NCI-H524 (cell line): ENCODE results near the gene CALHM2.
A peak's percentile ranks its signal among the peaks of the same experiment; 100 is the strongest.

Source experiments
- DNase-seq, 2 experiments: peaks; one replicate each; lab custom pipeline; 2025; lab: John Stamatoyannopoulos, UW

The CALHM2 gene

DNA sequence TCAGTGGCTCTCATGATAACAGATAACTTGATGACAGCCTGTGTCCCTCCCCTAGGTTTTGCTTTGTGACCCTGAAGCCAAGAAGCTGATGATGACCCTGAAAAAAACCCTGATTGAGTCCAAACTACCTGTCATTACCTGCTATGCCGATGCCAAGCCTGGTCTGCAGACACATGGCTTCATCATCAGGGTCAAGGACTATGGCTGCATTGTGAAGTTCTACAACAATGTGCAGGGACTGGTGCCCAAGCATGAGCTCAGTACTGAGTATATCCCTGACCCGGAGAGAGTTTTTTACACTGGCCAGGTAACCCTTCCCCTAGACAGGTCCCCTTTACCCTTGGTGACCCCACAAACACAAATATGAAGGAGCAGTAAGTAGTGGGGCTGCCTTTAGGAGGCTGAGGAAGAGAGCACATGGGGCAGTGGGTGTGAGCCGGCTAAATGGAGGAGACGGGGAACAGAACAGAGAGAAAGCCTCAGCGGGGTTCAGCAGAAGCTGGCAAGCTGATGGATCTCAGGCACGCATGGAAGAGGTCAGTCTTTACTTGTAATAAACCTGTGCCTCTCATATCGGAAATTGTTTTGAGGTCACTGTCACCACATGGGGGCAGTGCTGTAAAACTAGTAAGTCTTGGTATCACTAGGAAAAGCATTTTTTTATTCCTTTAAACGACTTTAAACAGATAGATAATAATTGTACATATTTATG is 35.6 kb downstream of the CALHM2 start:
- DNase-seq: peak; percentile 6 to 32

DNA sequence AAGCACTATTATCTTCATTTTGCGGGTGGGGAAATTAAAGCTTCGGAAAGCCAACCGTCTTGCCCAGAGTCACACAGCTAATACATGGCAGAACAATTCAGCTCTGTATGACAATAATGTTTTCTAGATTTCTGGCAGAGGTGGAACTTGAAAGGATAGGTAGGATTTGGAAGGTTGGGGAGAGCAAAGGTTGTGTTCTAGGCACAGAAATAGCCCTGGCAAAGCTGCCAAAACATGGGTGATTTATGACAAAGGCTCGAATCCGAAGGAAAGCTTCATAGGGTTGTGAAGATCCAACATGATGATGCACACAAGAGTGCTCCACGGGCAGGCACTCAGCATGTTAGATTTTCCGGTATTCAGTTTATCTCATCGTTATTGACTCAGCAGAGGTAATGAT is 36.6 kb downstream of the CALHM2 start:
- DNase-seq: no peak

DNA sequence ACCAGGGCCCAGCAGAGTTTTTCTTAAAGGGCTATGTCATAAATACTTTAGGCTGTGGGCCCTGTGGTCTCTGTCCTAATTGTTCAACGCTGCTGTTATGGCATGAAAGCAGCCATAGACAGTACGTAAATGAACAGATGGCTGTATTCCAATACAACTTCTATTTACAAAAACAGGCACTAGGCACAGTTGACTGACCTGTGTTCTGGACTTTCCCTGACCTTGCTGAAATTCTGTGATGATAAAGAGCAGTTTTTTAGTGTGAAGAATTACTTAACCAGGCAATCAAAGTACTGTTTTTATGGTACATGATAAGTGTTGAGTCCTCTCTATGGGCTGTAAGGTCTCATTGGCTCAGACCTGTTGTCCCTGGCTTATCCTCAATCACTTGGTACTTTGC is 38.6 kb downstream of the CALHM2 start:
- no peak for DNase-seq

DNA sequence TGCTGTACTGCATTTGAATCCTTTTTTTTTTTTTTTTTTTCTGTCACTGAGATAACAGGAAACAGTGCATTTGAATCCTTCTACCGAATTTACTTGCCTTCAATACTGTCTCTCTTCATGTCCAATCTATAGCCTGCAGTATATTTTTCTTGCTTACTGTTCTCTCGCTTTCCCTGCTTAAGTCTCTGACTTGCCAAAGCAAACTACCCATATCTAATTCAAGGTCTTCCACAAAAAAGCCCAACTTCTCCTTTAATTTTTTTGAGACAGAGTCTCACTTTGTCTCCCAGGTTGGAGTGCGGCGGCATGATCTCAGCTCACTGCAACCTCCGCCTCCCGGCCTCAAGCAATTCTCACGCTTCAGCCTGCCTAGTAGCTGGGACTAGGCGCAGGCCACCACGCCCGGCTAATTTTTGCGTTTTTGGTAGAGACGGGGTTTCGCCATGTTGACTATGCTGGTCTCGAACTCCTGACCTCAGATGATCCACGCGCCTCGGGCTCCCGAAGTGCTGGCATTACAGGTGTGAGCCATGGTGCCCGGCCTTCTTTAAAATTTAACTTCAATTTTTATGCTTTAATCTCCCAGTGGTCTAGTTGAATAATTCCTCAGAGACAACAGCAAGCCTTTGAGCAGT is 54.9 kb downstream of the CALHM2 start:
- DNase-seq: no peak

DNA sequence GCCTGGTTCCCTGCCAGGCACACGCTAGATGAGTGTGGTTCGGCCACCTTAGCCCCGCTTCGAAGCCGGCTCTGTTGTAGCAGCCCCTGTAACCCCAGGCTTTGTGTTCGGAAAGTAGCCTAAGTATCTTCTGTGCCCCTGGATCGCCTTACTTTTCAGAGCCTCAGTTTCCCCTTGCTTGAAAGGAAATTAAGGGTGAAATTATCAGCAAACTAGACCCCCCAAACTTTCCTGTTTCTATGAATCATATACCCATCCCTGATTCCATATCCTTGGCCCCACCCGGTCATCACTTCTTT is 55.4 kb downstream of the CALHM2 start:
- no peak for DNase-seq
